ENCODE measurements around the gene MBNL3. TPM values are rescaled to one million over a fixed set of nuclear protein-coding genes. Genes with fewer than 3 reads are reported as not detected.

The MBNL3 gene
- total RNA-seq, 4 donors from 2014 or later = 11.3 to 41.2 (median 28.9) TPM

GRCh38 chrX:132508834-132509233 lies 20.0 kb upstream of the MBNL3 start:
- TF ChIP-seq CTCF (IDR thresholded peaks at IDR 0.05; ENCODE audit: low read depth) = no peak

- TF ChIP-seq CTCF (IDR thresholded peaks at IDR 0.05; ENCODE audit: low read depth) = no peak
Measured at GRCh38 chrX:132505116-132505515, 16.3 kb upstream of the MBNL3 start.

- TF ChIP-seq CTCF (IDR thresholded peaks at IDR 0.05; ENCODE audit: low read depth) = no peak
Measured at GRCh38 chrX:132504417-132504816, 15.6 kb upstream of the MBNL3 start.

- no peak for TF ChIP-seq CTCF (IDR thresholded peaks at IDR 0.05; ENCODE audit: low read depth)
Measured at GRCh38 chrX:132501606-132502005, 12.8 kb upstream of the MBNL3 start.

GRCh38 chrX:132497432-132497831 lies 8.6 kb upstream of the MBNL3 start:
- no peak for TF ChIP-seq CTCF (IDR thresholded peaks at IDR 0.05; ENCODE audit: low read depth)

GRCh38 chrX:132493095-132493494 lies 4.3 kb upstream of the MBNL3 start:
- no peak for TF ChIP-seq CTCF (IDR thresholded peaks at IDR 0.05; ENCODE audit: low read depth)

GRCh38 chrX:132491191-132491590 lies 2.4 kb upstream of the MBNL3 start:
- no peak for TF ChIP-seq CTCF (IDR thresholded peaks at IDR 0.05; ENCODE audit: low read depth)

All from subcutaneous adipose tissue (tissue), 4 donors.